HepG2 (cell line): ENCODE data around the gene TRANK1. TPM values are rescaled to one million over a fixed set of nuclear protein-coding genes. Genes with fewer than 3 reads are reported as not detected.
A peak's percentile ranks its signal among the peaks of the same experiment; 100 is the strongest.

ENCODE experiments used
- ARNTL ChIP-seq: sonication (generic); formaldehyde crosslinking; IDR thresholded peaks from 2 replicates; pipeline ENCODE4 v1.4.0; 2020; ENCODE audit warnings: mild to moderate bottlenecking, missing genetic modification reagents
- CREM ChIP-seq, 2 experiments: sonication (generic) in 1 of 2; formaldehyde crosslinking in 1 of 2; IDR thresholded peaks; 2 replicates each; pipeline versions ENCODE4 v1.4.0 to v1.6.1; 2016 to 2020; ENCODE audit warnings: antibody characterized with exemption in 1 of 2, mild to moderate bottlenecking in 1 of 2, missing genetic modification reagents in 1 of 2
- DNMT1 ChIP-seq: sonication (generic); formaldehyde crosslinking; IDR thresholded peaks from 2 replicates; pipeline ENCODE4 v1.5.1; 2020; ENCODE audit warnings: mild to moderate bottlenecking, missing genetic modification reagents
- DPF2 ChIP-seq: sonication (generic); formaldehyde crosslinking; IDR thresholded peaks from 2 replicates; pipeline ENCODE4 v1.4.0; 2020; ENCODE audit warnings: mild to moderate bottlenecking, low read depth, missing genetic modification reagents, borderline replicate concordance
- FOXC1 ChIP-seq: sonication (generic); formaldehyde crosslinking; IDR thresholded peaks from 2 replicates; pipeline ENCODE4 v1.8.0; 2022; ENCODE audit warnings: mild to moderate bottlenecking, missing genetic modification reagents, borderline replicate concordance
- GATAD1 ChIP-seq: IDR thresholded peaks from 2 replicates; pipeline ENCODE4 v1.6.1; 2016; ENCODE audit warnings: missing genetic modification reagents, missing compliant biosample characterization
- JUNB ChIP-seq: sonication (generic); formaldehyde crosslinking; IDR thresholded peaks from 2 replicates; pipeline ENCODE4 v1.8.0; 2022; ENCODE audit warnings: missing genetic modification reagents, mild to moderate bottlenecking, borderline replicate concordance
- KAT7 ChIP-seq: IDR thresholded peaks from 2 replicates; pipeline ENCODE4 v1.6.1; 2018; ENCODE audit warnings: borderline replicate concordance, missing compliant biosample characterization
- MAZ ChIP-seq, 2 experiments: sonication (generic) in 1 of 2; formaldehyde crosslinking in 1 of 2; IDR thresholded peaks; 2 replicates each; pipeline versions ENCODE4 v1.5.0 to v1.6.1; 2012 to 2020; ENCODE audit warnings: low read depth in 2 of 2, mild to moderate bottlenecking in 2 of 2, borderline replicate concordance in 1 of 2, improper control_type of control experiment in 1 of 2, low read length in 1 of 2, missing genetic modification reagents in 1 of 2, moderate library complexity in 1 of 2
- MTA1 ChIP-seq: sonication (generic); formaldehyde crosslinking; IDR thresholded peaks from 2 replicates; pipeline ENCODE4 v1.4.0; 2020; ENCODE audit warnings: missing genetic modification reagents, mild to moderate bottlenecking, borderline replicate concordance
- NR1H2 ChIP-seq: sonication (generic); formaldehyde crosslinking; IDR thresholded peaks from 2 replicates; pipeline ENCODE4 v1.8.1; 2022; ENCODE audit warnings: low read depth, missing genetic modification reagents, borderline replicate concordance
- POLR2A ChIP-seq, 2 experiments: IDR thresholded peaks; 2 replicates each; pipeline ENCODE4 v1.6.1; 2011; ENCODE audit warnings: low read depth in 2 of 2, low read length in 2 of 2, mild to moderate bottlenecking in 1 of 2, moderate library complexity in 1 of 2; ENCODE audit not compliant: insufficient read depth in 1 of 2
- REL ChIP-seq: sonication (generic); formaldehyde crosslinking; conservative IDR thresholded peaks from 2 replicates; pipeline ENCODE4 v1.8.0; 2022; ENCODE audit warnings: mild to moderate bottlenecking, missing genetic modification reagents, moderate library complexity
- SETDB1 ChIP-seq: sonication (generic); formaldehyde crosslinking; IDR thresholded peaks from 2 replicates; pipeline ENCODE4 v1.5.1; 2020; ENCODE audit warnings: missing genetic modification reagents, mild to moderate bottlenecking, borderline replicate concordance
- UBTF ChIP-seq: sonication (generic); formaldehyde crosslinking; IDR thresholded peaks from 2 replicates; pipeline ENCODE4 v1.4.0; 2020; ENCODE audit warnings: mild to moderate bottlenecking, missing genetic modification reagents
- XBP1 ChIP-seq: sonication (generic); formaldehyde crosslinking; IDR thresholded peaks from 2 replicates; pipeline ENCODE4 v1.5.0; 2020; ENCODE audit warnings: missing genetic modification reagents
- ZC3H4 ChIP-seq: sonication (generic); formaldehyde crosslinking; IDR thresholded peaks from 2 replicates; pipeline ENCODE4 v1.4.0; 2020; ENCODE audit warnings: missing genetic modification reagents, borderline replicate concordance
- ZEB1 ChIP-seq: IDR thresholded peaks from 2 replicates; pipeline ENCODE4 v1.6.1; 2012; ENCODE audit warnings: mild to moderate bottlenecking, low read depth, inconsistent platforms; ENCODE audit not compliant: insufficient replicate concordance
- ZFP41 ChIP-seq: sonication (generic); formaldehyde crosslinking; IDR thresholded peaks from 2 replicates; pipeline ENCODE4 v1.4.0; 2020; ENCODE audit warnings: mild to moderate bottlenecking, missing genetic modification reagents, borderline replicate concordance
- ZNF18 ChIP-seq: sonication (generic); formaldehyde crosslinking; IDR thresholded peaks from 2 replicates; pipeline ENCODE4 v1.8.0; 2022; ENCODE audit warnings: mild to moderate bottlenecking, missing genetic modification reagents; ENCODE audit not compliant: insufficient replicate concordance
- ZNF24 ChIP-seq: fragments of 450-650 bp; IDR thresholded peaks from 2 replicates; pipeline ENCODE4 v1.6.1; 2017; ENCODE audit warnings: antibody characterized with exemption, mild to moderate bottlenecking
- ZNF432 ChIP-seq: sonication (generic); formaldehyde crosslinking; IDR thresholded peaks from 2 replicates; pipeline ENCODE4 v1.5.0; 2020; ENCODE audit warnings: missing genetic modification reagents, mild to moderate bottlenecking, borderline replicate concordance
- ZNF451 ChIP-seq: sonication (generic); formaldehyde crosslinking; IDR thresholded peaks from 2 replicates; pipeline ENCODE4 v1.5.0; 2020; ENCODE audit warnings: mild to moderate bottlenecking, missing genetic modification reagents
- ZNF564 ChIP-seq: sonication (generic); formaldehyde crosslinking; IDR thresholded peaks from 2 replicates; pipeline ENCODE4 v1.8.1; 2023; ENCODE audit warnings: mild to moderate bottlenecking, missing genetic modification reagents
- ZNF703 ChIP-seq: sonication (generic); formaldehyde crosslinking; IDR thresholded peaks from 2 replicates; pipeline ENCODE4 v1.5.1; 2020; ENCODE audit warnings: missing genetic modification reagents, mild to moderate bottlenecking, moderate library complexity, borderline replicate concordance
- ZNF724P ChIP-seq: sonication (generic); formaldehyde crosslinking; IDR thresholded peaks from 2 replicates; pipeline ENCODE4 v1.8.0; 2022; ENCODE audit warnings: missing genetic modification reagents, borderline replicate concordance
- ZSCAN21 ChIP-seq: sonication (generic); formaldehyde crosslinking; IDR thresholded peaks from 2 replicates; pipeline ENCODE4 v1.8.0; 2022; ENCODE audit warnings: mild to moderate bottlenecking, missing genetic modification reagents, moderate library complexity, borderline replicate concordance
- polyA plus RNA-seq, 8 experiments: library from polyadenylated mRNA; depleted of rRNA in 3 of 8; stranded (reverse) in 7 of 8; unstranded in 1 of 8; fragments of >200 nt; fragmentation: Illumina TruSeq in 4 of 8; extraction: Trizol in 4 of 8; gene quantifications; 2 replicates each; pipeline versions ENCODE4 v1.2.1 to v1.2.3, GENCODE V29; 2011 to 2016; ENCODE audit warnings: low read depth in 4 of 8, missing spikeins in 1 of 8, mixed read lengths in 1 of 8; ENCODE audit not compliant: insufficient read depth in 1 of 8
- total RNA-seq, 5 experiments: library from RNA; depleted of rRNA; stranded (reverse); fragments of >200 nt; fragmentation: Illumina TruSeq; extraction: Trizol; gene quantifications; 2 replicates each; pipeline ENCODE4 v1.2.3, GENCODE V29; 2016; ENCODE audit warnings: low read depth in 1 of 5

The TRANK1 gene
- total and polyA plus RNA-seq, 2 of the 13 experiments (the other 11 are each of a cell fraction or from before 2014, with no cell fraction given) = 0.13 to 0.32 TPM

DNA sequence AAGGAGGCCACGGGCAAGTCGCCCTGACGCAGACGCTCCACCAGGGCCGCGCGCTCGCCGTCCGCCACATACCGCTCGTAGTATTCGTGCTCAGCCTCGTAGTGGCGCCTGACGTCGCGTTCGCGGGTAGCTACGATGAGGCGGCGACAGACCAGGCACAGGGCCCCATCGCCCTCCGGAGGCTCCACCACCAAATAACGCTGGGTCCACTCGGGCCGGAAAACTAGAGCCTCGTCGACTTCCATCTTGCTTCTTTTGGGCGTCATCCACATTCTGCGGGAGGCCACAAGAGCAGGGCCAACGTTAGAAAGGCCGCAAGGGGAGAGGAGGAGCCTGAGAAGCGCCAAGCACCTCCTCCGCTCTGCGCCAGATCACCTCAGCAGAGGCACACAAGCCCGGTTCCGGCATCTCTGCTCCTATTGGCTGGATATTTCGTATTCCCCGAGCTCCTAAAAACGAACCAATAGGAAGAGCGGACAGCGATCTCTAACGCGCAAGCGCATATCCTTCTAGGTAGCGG, 48.0 kb upstream of the TRANK1 start, which contains the start of gene EPM2AIP1 (continued):
- TF ChIP-seq GATAD1 (CRISPR knock-in tag) (no peak; the same call in 1 of the 2 replicates), JUNB (CRISPR knock-in tag) (peak; percentile 48; the same call in 1 of the 2 replicates), XBP1 (no peak), ZNF703 (CRISPR knock-in tag) (no peak), ZNF432 (CRISPR knock-in tag) (no peak), ZFP41 (CRISPR knock-in tag) (no peak; the same call in 1 of the 2 replicates), KAT7 (CRISPR knock-in tag) (no peak), REL (CRISPR knock-in tag) (no peak), NR1H2 (CRISPR knock-in tag) (peak; percentile 87; the same call in 1 of the 2 replicates), DNMT1 (CRISPR knock-in tag) (no peak; the same call in 1 of the 2 replicates), ZNF724P (CRISPR knock-in tag) (no peak), ZNF564 (CRISPR knock-in tag) (no peak), ARNTL (CRISPR knock-in tag) (no peak; the same call in 1 of the 2 replicates), CREM (IDR thresholded peaks at IDR 0.05) (no peak), CREM (CRISPR knock-in tag; IDR thresholded peaks at IDR 0.05) (no peak), SETDB1 (CRISPR knock-in tag) (no peak), ZNF451 (CRISPR knock-in tag) (no peak; the same call in 1 of the 2 replicates), ZEB1 (no peak), MTA1 (peak; percentile 35; the same call in 1 of the 2 replicates), MAZ (IDR thresholded peaks at IDR 0.05; ENCODE audit: borderline replicate concordance, low read depth, low read length) (0 out of 2 replicates have a peak, but pooled peaks have one; percentile 34), MAZ (CRISPR knock-in tag; IDR thresholded peaks at IDR 0.05; ENCODE audit: low read depth) (peak; percentile 78), POLR2A (IDR thresholded peaks at IDR 0.05; ENCODE audit: insufficient read depth in 1 of 2, low read depth in 2 of 2, low read length in 2 of 2) (peak; percentile 94 to 96), ZNF18 (peak; percentile 19), ZNF24 (no peak), DPF2 (no peak), UBTF (CRISPR knock-in tag) (peak; percentile 94), ZSCAN21 (CRISPR knock-in tag) (peak; percentile 46; the same call in 1 of the 2 replicates), ZC3H4 (CRISPR knock-in tag) (0 out of 2 replicates have a peak, but pooled peaks have one; percentile 56), FOXC1 (no peak)
